HEK293 (cell line): ENCODE data around the gene SLC41A1.

ENCODE experiments used
- CTCF ChIA-PET: fragments of 350-600 bp; formaldehyde crosslinking; extraction: SDS; loops from one replicate; lab custom pipeline; 2021; ENCODE audit warnings: antibody characterized with exemption; lab: Yijun Ruan, JAX
- POLR2A ChIA-PET: fragments of 300-600 bp; formaldehyde crosslinking; extraction: SDS; loops from one replicate; lab custom pipeline; 2020; ENCODE audit warnings: antibody characterized with exemption, inconsistent platforms; lab: Yijun Ruan, JAX
- H3K27ac ChIP-seq: fragments of 200-500 bp; sonication (Bioruptor generic); 2 replicates; pipeline ENCODE4 v1.5.1; 2014; ENCODE audit warnings: low read depth, low read length, control low read depth, inconsistent platforms; ENCODE audit errors: extremely low read depth
- H3K36me3 ChIP-seq, 2 experiments: fragments of 200-500 bp in 1 of 2; sonication (Bioruptor generic) in 1 of 2; 1 replicate in 1 of 2; 2 replicates in 1 of 2; pipeline ENCODE4 v1.5.1; 2014 to 2017; ENCODE audit warnings: inconsistent platforms in 2 of 2, low read length in 2 of 2; ENCODE audit not compliant: control insufficient read depth in 2 of 2, insufficient read depth in 1 of 2
- H3K4me1 ChIP-seq: fragments of 200-500 bp; sonication (Bioruptor generic); 2 replicates; pipeline ENCODE4 v1.5.1; 2014; ENCODE audit warnings: mild to moderate bottlenecking, low read length, inconsistent platforms; ENCODE audit not compliant: control insufficient read depth, insufficient read depth
- H3K4me3 ChIP-seq: 2 replicates; pipeline ENCODE4 v1.5.1; 2011; ENCODE audit warnings: low read depth, mild to moderate bottlenecking, control low read depth, low read length, moderate library complexity
- H3K9me3 ChIP-seq: fragments of 200-500 bp; sonication (Bioruptor generic); 2 replicates; pipeline ENCODE4 v1.5.1; 2014; ENCODE audit warnings: low read depth, low read length, inconsistent platforms; ENCODE audit not compliant: control insufficient read depth, insufficient read depth
- KLF10 ChIP-seq: fragments of 450-650 bp; IDR thresholded peaks from 2 replicates; pipeline ENCODE4 v1.5.1; 2018; ENCODE audit warnings: missing biosample characterization, mild to moderate bottlenecking, missing genetic modification characterization
- OSR2 ChIP-seq: fragments of 450-650 bp; formaldehyde crosslinking; IDR thresholded peaks from 2 replicates; pipeline ENCODE4 v1.5.1; 2016; ENCODE audit warnings: missing biosample characterization, missing genetic modification characterization
- PRDM4 ChIP-seq: fragments of 450-650 bp; formaldehyde crosslinking; IDR thresholded peaks from 2 replicates; pipeline ENCODE4 v1.5.1; 2017; ENCODE audit warnings: missing biosample characterization, missing genetic modification characterization
- ZEB2 ChIP-seq: fragments of 450-650 bp; formaldehyde crosslinking; IDR thresholded peaks from 2 replicates; pipeline ENCODE4 v1.5.1; 2016; ENCODE audit warnings: missing biosample characterization, missing genetic modification characterization
- ZNF157 ChIP-seq: fragments of 450-650 bp; formaldehyde crosslinking; IDR thresholded peaks from 2 replicates; pipeline ENCODE4 v1.5.1; 2016; ENCODE audit warnings: missing biosample characterization, missing genetic modification characterization
- ZNF174 ChIP-seq: fragments of 450-650 bp; formaldehyde crosslinking; IDR thresholded peaks from 2 replicates; pipeline ENCODE4 v1.5.0; 2017; ENCODE audit warnings: missing biosample characterization, mild to moderate bottlenecking, missing genetic modification characterization
- ZNF24 ChIP-seq: fragments of 450-650 bp; formaldehyde crosslinking; IDR thresholded peaks from 2 replicates; pipeline ENCODE4 v1.5.1; 2016; ENCODE audit warnings: missing biosample characterization, missing genetic modification characterization
- ZNF248 ChIP-seq: fragments of 450-650 bp; formaldehyde crosslinking; IDR thresholded peaks from 2 replicates; pipeline ENCODE4 v1.5.1; 2017; ENCODE audit warnings: missing biosample characterization, missing genetic modification characterization
- ZNF501 ChIP-seq: fragments of 450-650 bp; formaldehyde crosslinking; IDR thresholded peaks from 2 replicates; pipeline ENCODE4 v1.5.1; 2016; ENCODE audit warnings: missing biosample characterization, missing genetic modification characterization
- ZNF514 ChIP-seq: fragments of 450-650 bp; formaldehyde crosslinking; IDR thresholded peaks from 2 replicates; pipeline ENCODE4 v1.5.1; 2016; ENCODE audit warnings: missing biosample characterization, missing genetic modification characterization
- ZNF555 ChIP-seq: fragments of 450-650 bp; formaldehyde crosslinking; conservative IDR thresholded peaks from 2 replicates; pipeline ENCODE4 v1.5.1; 2017; ENCODE audit warnings: missing biosample characterization, mild to moderate bottlenecking, missing genetic modification characterization, inconsistent platforms
- ZNF596 ChIP-seq: fragments of 450-650 bp; IDR thresholded peaks from 2 replicates; pipeline ENCODE4 v1.5.0; 2018; ENCODE audit warnings: missing biosample characterization, mild to moderate bottlenecking, missing genetic modification characterization, moderate library complexity
- ZNF645 ChIP-seq: fragments of 450-650 bp; formaldehyde crosslinking; IDR thresholded peaks from 2 replicates; pipeline ENCODE4; 2016; ENCODE audit warnings: missing biosample characterization, missing genetic modification characterization
- ZNF701 ChIP-seq: fragments of 450-650 bp; formaldehyde crosslinking; IDR thresholded peaks from 2 replicates; pipeline ENCODE4 v1.5.1; 2016; ENCODE audit warnings: missing biosample characterization, missing genetic modification characterization
- ZNF747 ChIP-seq: fragments of 450-650 bp; formaldehyde crosslinking; IDR thresholded peaks from 2 replicates; pipeline ENCODE4 v1.5.1; 2016; ENCODE audit warnings: missing biosample characterization, missing genetic modification characterization
- ZXDB ChIP-seq: fragments of 450-650 bp; formaldehyde crosslinking; IDR thresholded peaks from 2 replicates; pipeline ENCODE4 v1.5.1; 2016; ENCODE audit warnings: missing biosample characterization, missing genetic modification characterization
- TF ChIP-seq, protein P1 (sequence below): fragments of 450-650 bp; formaldehyde crosslinking; IDR thresholded peaks from 2 replicates; pipeline ENCODE4 v1.5.1; 2017; ENCODE audit warnings: missing biosample characterization, missing genetic modification characterization
- TF ChIP-seq, protein P2 (sequence below): fragments of 450-650 bp; IDR thresholded peaks from 2 replicates; pipeline ENCODE4 v1.5.1; 2018; ENCODE audit warnings: missing biosample characterization, mild to moderate bottlenecking, missing genetic modification characterization
- TF ChIP-seq, protein P3 (sequence below): fragments of 450-650 bp; formaldehyde crosslinking; conservative IDR thresholded peaks from 2 replicates; pipeline ENCODE4 v1.5.1; 2016; ENCODE audit warnings: low read depth, missing biosample characterization, missing genetic modification characterization
- TF ChIP-seq, protein P4 (sequence below): fragments of 450-650 bp; formaldehyde crosslinking; IDR thresholded peaks from 2 replicates; pipeline ENCODE4 v1.5.1; 2016; ENCODE audit warnings: missing biosample characterization, missing genetic modification characterization

The SLC41A1 gene

GRCh38 chr1:205741681-205742080, 71.3 kb downstream of the SLC41A1 start:
- H3K27ac ChIP-seq = no peak overlapping the region
- H3K36me3 ChIP-seq = peaks cover 8 to 17% of the 10 kb centered on the region in 2 experiments; a peak in 2 of 3 replicates
- POLR2A ChIA-PET = interaction anchor here (2.0 kb wide), 1 partner anchor 8 kb away, joined by 6 read pairs; no protein-coding TSS in a partner anchor
- peaks cover 20% of the 10 kb centered on the region for H3K4me1 ChIP-seq
- TF ChIP-seq, protein P1, sequence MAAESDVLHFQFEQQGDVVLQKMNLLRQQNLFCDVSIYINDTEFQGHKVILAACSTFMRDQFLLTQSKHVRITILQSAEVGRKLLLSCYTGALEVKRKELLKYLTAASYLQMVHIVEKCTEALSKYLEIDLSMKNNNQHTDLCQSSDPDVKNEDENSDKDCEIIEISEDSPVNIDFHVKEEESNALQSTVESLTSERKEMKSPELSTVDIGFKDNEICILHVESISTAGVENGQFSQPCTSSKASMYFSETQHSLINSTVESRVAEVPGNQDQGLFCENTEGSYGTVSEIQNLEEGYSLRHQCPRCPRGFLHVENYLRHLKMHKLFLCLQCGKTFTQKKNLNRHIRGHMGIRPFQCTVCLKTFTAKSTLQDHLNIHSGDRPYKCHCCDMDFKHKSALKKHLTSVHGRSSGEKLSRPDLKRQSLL (tag by site-specific recombination) = no peak
- TF ChIP-seq ZNF174 (tag by site-specific recombination) = no peak
- no peak for TF ChIP-seq ZNF248
- TF ChIP-seq ZNF701 (tag by site-specific recombination) = no peak
- TF ChIP-seq, all 188 proteins: peak for 0
- Histone ChIP-seq H3K4me3 (no peak overlapping the region), H3K9me3 (no peaks in the 10 kb centered on the region)
- CTCF ChIA-PET = no interaction called here

DNA sequence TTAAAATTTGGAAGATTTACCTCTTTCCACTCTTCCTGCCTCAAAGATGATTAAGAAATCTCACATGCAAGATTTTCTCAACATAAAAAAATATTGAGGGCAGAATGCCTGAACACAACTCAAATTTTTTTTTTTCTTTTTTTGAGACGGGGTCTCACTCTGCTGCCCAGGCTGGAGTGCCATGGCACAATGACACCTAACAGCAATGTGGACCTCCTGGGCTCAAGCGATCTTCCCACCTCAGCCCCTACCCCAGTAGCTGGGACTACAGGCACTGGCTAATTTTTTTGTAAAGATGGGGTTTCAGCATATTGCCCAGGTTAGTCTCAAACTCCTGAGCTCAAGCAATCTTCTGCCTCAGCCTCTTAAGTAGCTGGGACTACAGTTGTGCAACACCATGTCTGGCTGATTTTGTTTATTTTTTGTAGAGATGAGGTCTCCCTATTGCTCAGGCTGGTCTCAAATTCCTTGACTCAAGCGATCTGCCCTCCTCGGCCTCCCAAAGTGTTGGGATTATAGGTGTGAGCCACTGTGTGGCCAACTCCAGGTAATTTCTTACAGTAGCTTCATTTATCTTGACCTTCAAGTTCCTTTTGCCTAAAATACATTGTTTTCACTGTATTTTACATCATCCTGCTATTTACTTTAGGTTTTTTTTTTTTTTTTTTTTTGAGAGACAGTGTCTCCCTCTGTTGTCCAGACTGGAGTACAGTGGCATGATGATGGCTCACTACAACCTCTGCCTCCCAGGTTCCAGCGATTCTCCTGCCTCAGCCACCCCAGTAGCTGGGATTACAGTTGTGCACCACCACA, 73.4 kb downstream of the SLC41A1 start:
- H3K27ac ChIP-seq = no peak overlapping the region
- H3K36me3 ChIP-seq = peaks cover 14 to 28% of the 10 kb centered on the region in 2 experiments
- POLR2A ChIA-PET = interaction anchor here (0.6 to 2.1 kb wide), 4 partner anchors 9 to 43 kb away, joined by 3 to 11 read pairs (median 4); no protein-coding TSS in a partner anchor
- H3K9me3 ChIP-seq = no peaks in the 10 kb centered on the region
- no peak overlapping the region for H3K4me3 ChIP-seq
- peaks cover 17% of the 10 kb centered on the region for H3K4me1 ChIP-seq
- CTCF ChIA-PET = interaction anchor here (0.6 to 3.4 kb wide), 9 partner anchors 10 to 949 kb away, joined by 3 to 18 read pairs (median 5); no protein-coding TSS in a partner anchor
- TF ChIP-seq, protein P2, sequence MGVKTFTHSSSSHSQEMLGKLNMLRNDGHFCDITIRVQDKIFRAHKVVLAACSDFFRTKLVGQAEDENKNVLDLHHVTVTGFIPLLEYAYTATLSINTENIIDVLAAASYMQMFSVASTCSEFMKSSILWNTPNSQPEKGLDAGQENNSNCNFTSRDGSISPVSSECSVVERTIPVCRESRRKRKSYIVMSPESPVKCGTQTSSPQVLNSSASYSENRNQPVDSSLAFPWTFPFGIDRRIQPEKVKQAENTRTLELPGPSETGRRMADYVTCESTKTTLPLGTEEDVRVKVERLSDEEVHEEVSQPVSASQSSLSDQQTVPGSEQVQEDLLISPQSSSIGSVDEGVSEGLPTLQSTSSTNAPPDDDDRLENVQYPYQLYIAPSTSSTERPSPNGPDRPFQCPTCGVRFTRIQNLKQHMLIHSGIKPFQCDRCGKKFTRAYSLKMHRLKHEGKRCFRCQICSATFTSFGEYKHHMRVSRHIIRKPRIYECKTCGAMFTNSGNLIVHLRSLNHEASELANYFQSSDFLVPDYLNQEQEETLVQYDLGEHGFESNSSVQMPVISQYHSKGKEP (tag by site-specific recombination) = no peak
- TF ChIP-seq ZNF24 (tag by site-specific recombination) (no peak), ZNF514 (tag by site-specific recombination) (no peak), OSR2 (tag by site-specific recombination) (peak; percentile 94), ZNF501 (tag by site-specific recombination) (no peak), ZNF157 (tag by site-specific recombination) (no peak), PRDM4 (tag by site-specific recombination) (no peak), ZXDB (tag by site-specific recombination) (0 out of 2 replicates have a peak, but pooled peaks have one; percentile 27), ZEB2 (tag by site-specific recombination) (peak; percentile 85), ZNF596 (tag by site-specific recombination) (no peak), ZNF555 (tag by site-specific recombination) (no peak), ZNF645 (tag by site-specific recombination) (no peak), KLF10 (tag by site-specific recombination) (no peak), ZNF747 (tag by site-specific recombination) (no peak)
- TF ChIP-seq, protein P3, sequence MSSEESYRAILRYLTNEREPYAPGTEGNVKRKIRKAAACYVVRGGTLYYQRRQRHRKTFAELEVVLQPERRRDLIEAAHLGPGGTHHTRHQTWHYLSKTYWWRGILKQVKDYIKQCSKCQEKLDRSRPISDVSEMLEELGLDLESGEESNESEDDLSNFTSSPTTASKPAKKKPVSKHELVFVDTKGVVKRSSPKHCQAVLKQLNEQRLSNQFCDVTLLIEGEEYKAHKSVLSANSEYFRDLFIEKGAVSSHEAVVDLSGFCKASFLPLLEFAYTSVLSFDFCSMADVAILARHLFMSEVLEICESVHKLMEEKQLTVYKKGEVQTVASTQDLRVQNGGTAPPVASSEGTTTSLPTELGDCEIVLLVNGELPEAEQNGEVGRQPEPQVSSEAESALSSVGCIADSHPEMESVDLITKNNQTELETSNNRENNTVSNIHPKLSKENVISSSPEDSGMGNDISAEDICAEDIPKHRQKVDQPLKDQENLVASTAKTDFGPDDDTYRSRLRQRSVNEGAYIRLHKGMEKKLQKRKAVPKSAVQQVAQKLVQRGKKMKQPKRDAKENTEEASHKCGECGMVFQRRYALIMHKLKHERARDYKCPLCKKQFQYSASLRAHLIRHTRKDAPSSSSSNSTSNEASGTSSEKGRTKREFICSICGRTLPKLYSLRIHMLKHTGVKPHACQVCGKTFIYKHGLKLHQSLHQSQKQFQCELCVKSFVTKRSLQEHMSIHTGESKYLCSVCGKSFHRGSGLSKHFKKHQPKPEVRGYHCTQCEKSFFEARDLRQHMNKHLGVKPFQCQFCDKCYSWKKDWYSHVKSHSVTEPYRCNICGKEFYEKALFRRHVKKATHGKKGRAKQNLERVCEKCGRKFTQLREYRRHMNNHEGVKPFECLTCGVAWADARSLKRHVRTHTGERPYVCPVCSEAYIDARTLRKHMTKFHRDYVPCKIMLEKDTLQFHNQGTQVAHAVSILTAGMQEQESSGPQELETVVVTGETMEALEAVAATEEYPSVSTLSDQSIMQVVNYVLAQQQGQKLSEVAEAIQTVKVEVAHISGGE = no peak
- TF ChIP-seq, protein P1 (tag by site-specific recombination) = no peak
- TF ChIP-seq, protein P4, sequence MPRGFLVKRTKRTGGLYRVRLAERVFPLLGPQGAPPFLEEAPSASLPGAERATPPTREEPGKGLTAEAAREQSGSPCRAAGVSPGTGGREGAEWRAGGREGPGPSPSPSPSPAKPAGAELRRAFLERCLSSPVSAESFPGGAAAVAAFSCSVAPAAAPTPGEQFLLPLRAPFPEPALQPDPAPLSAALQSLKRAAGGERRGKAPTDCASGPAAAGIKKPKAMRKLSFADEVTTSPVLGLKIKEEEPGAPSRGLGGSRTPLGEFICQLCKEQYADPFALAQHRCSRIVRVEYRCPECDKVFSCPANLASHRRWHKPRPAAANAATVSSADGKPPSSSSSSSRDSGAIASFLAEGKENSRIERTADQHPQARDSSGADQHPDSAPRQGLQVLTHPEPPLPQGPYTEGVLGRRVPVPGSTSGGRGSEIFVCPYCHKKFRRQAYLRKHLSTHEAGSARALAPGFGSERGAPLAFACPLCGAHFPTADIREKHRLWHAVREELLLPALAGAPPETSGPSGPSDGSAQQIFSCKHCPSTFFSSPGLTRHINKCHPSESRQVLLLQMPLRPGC = peak; percentile 81
